BLaER1 treated with 17β-estradiol and CSF1 and Interleukin-3, amounts not matched to agents 10 nM and 100 nM (cell line): ENCODE data around the gene PDE7B.

Source experiments
- H3K27ac ChIP-seq, 11 experiments: shearing (Covaris generic); formaldehyde crosslinking; 2 replicates each; pipeline ENCODE4 v1.8.1; 2022
- H3K27me3 ChIP-seq, 11 experiments: shearing (Covaris generic); formaldehyde crosslinking; 2 replicates each; pipeline ENCODE4 v1.8.1; 2022
- H3K36me3 ChIP-seq, 11 experiments: shearing (Covaris generic); formaldehyde crosslinking; 2 replicates each; pipeline ENCODE4 v1.8.1; 2022
- H3K4me1 ChIP-seq, 10 experiments: shearing (Covaris generic); formaldehyde crosslinking; 2 replicates each; pipeline ENCODE4 v1.8.1; 2022
- H3K4me2 ChIP-seq, 11 experiments: shearing (Covaris generic); formaldehyde crosslinking; 2 replicates each; pipeline ENCODE4 v1.8.1; 2022
- H3K4me3 ChIP-seq, 10 experiments: shearing (Covaris generic); formaldehyde crosslinking; 2 replicates each; pipeline ENCODE4 v1.8.1; 2022
- H3K9ac ChIP-seq, 11 experiments: shearing (Covaris generic); formaldehyde crosslinking; 2 replicates each; pipeline ENCODE4 v1.8.1; 2022
- H3K9me3 ChIP-seq, 11 experiments: shearing (Covaris generic); formaldehyde crosslinking; replicated peaks in 1 of 11; 2 replicates each; pipeline ENCODE4 v1.8.1; 2022
- H4K20me1 ChIP-seq, 11 experiments: shearing (Covaris generic); formaldehyde crosslinking; 2 replicates each; pipeline ENCODE4 v1.8.1; 2022
- Cebpa-rat ChIP-seq, 11 experiments: shearing (Covaris generic); IDR thresholded peaks; 2 replicates each; pipeline ENCODE4 v1.8.1; 2022

The PDE7B gene

DNA sequence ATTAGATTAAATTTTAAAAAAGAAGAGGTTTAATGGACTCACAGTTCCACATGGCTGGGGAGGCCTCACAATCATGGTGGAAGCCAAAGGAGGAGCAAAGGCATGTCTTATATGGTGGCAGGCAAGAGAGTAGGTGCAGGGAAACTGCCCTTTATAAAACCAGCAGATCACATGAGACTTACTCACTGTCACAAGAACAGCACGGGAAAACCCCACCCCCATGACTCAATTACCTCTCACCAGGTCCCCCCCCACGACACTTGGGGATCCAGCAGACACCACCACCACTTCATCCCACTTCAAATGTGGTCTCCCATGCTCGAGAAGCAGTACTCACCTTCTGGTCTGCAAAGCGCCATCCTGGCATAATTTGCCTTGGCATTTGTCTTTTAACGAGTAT is 374.0 kb downstream of the PDE7B start:
- no peak for TF ChIP-seq Cebpa-rat (IDR thresholded peaks at IDR 0.05)
- H3K4me2 ChIP-seq, result 0 out of 22 replicates have a peak overlapping the region, but pooled peaks of 1 of the 11 experiments have one; percentile 18
- H3K27me3 ChIP-seq, result no peaks in the 10 kb centered on the region

DNA sequence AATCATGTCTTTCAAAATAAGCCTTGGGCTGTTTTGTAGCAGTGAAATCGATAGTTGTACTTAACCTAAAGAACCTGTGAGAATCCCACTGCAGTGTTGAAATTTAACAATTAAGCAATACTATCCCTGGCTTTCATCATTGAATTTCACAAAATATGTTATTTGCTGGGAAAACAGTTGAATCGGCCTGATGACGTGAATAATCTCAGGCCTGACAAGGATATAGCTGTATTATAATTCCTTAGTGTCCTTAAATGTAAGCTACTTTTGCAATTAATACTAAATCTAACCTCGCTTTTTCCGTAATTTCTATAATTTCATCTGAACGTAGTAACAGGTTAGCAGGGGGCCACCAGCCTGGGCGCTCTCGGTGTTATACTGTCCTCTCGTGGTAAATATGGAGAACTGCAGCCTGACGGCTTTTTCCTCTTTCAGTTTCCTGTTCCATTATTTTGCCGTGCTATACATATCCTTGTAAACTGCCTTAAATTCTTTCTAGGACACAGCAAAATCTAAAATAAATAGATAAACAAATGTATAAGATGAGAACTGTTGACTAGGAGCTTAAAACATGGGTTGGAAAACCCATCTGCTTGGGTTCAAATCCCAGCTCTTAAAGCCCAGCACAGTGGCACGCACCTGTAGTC is 374.6 kb downstream of the PDE7B start:
- H3K4me2 ChIP-seq, result peak overlapping the region in 7 of 11 experiments; percentile 9 to 69 (median 40); a peak in 12 of 22 replicates
- H3K9ac ChIP-seq, result peak overlapping the region in 1 of 11 experiments; percentile 7; a peak in 2 of 22 replicates
- H3K4me3 ChIP-seq, result no peak overlapping the region

More for the DNA sequence above, 374.0 kb downstream of the PDE7B start:
- Histone ChIP-seq H3K9ac (no peak overlapping the region), H3K27ac (no peak overlapping the region), H3K4me3 (no peak overlapping the region), H4K20me1 (no peaks in the 10 kb centered on the region), H3K4me1 (peaks cover 0 to 46% (median 18%) of the 10 kb centered on the region in 10 experiments; a peak in 17 of 20 replicates), H3K36me3 (peaks cover 0 to 14% (median 8%) of the 10 kb centered on the region in 11 experiments; a peak in 13 of 22 replicates), H3K9me3 (peaks cover 0 to 10% (median 6%) of the 10 kb centered on the region in 11 experiments; a peak in 9 of 22 replicates)

DNA sequence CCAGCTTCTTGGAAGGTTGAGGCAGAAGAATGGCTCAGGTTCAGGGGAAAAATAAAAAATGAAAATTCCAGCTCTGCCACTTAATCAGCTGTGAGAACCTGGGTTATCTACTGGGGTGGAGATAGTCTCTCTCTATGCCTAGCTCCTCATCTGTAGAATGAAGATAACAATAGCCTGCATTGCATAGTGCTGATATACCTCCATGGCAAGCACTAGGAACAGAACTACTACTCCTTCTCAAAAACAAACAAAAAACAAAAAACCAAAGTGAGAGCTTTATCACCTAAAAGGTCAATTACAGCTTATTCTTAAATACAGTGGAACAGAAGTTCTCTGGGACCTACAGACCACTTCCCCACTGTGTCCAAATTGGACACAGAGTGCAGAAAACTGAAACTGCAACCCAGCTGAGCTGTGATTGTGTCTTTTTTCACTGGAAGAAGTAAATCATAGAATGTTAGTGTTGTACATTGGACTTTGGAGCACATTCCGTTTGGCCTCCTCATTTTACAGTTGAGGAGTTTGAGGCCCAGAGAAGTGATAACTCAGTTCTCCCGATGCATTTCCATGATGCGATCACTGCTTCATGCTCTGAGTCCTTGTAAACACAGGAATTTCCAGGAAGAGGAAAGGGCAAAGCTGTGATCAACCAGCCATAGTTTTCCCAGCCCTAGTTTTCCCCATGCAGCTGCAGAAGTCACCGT is 375.3 kb downstream of the PDE7B start:
- Histone ChIP-seq H3K4me2 (peak overlapping the region in 7 of 11 experiments; percentile 9 to 69 (median 40); a peak in 12 of 22 replicates), H3K27ac (no peak overlapping the region), H3K9me3 (peaks cover 0 to 7% (median 0%) of the 10 kb centered on the region in 11 experiments; a peak in 1 of 22 replicates), H3K4me1 (peaks cover 0 to 52% (median 18%) of the 10 kb centered on the region in 10 experiments; a peak in 17 of 20 replicates), H3K9ac (peak overlapping the region in 1 of 11 experiments; percentile 7; a peak in 2 of 22 replicates), H4K20me1 (no peaks in the 10 kb centered on the region), H3K36me3 (peaks cover 0 to 25% (median 19%) of the 10 kb centered on the region in 11 experiments; a peak in 15 of 22 replicates), H3K4me3 (no peak overlapping the region), H3K27me3 (no peaks in the 10 kb centered on the region)
- no peak for TF ChIP-seq Cebpa-rat (IDR thresholded peaks at IDR 0.05)

More for the DNA sequence above, 374.6 kb downstream of the PDE7B start:
- Histone ChIP-seq H3K36me3 (peaks cover 0 to 19% (median 15%) of the 10 kb centered on the region in 11 experiments; a peak in 14 of 22 replicates), H3K27ac (no peak overlapping the region), H3K27me3 (no peaks in the 10 kb centered on the region), H3K9me3 (peaks cover 0 to 7% (median 3%) of the 10 kb centered on the region in 11 experiments; a peak in 6 of 22 replicates), H4K20me1 (no peaks in the 10 kb centered on the region), H3K4me1 (peaks cover 0 to 52% (median 18%) of the 10 kb centered on the region in 10 experiments; a peak in 17 of 20 replicates)
- no peak for TF ChIP-seq Cebpa-rat (IDR thresholded peaks at IDR 0.05)

DNA sequence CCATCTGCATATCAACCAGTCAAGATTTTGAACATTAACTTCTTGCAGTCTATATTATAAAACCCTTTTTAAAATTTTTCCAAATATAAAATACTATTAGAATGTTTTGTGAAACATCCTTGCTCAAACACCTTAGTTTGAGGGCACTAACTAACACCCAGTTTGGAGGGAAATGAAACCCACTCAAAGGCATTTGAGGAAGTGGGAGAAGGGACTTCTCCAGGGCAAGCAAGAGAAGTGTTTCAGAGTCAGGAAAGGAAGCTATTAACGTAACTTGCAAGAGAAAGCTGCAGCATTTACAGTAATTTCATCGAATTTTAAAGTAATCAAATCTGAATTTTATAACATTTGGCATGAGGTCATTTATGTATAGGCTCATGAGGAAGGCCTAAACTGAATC is 377.3 kb downstream of the PDE7B start:
- Histone ChIP-seq H3K4me2 (peak overlapping the region in 8 of 11 experiments; percentile 30 to 81 (median 62); a peak in 14 of 22 replicates), H3K27me3 (no peaks in the 10 kb centered on the region)
- no peak for TF ChIP-seq Cebpa-rat (IDR thresholded peaks at IDR 0.05)

DNA sequence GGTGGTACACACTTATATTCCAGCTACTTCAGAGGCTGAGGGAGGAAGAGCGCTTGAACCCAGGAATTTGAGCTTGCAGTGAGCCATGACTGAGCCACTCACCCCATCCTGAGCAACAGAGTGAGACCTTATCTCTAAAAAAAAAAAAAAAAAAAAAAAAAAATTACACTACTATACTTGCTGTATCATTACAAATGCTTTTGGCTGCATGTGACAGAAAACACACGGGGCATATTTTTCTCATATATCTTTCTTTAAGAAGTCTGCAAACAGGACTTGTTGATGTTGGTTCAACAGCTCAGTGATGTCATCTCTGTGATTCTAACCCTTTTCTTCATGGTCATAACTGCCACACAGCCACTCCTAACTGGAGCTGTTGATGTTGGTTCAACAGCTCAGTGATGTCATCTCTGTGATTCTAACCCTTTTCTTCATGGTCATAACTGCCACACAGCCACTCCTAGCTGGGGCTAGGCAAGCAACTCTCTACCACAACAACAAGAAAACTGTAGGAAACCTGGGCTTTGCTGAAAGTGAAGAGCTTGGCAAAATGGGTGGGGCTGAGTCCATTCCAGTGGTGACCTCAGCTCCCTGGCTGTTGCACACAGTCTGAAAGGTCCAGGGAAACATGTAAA is 378.8 kb downstream of the PDE7B start:
- H3K27ac ChIP-seq, result no peak overlapping the region
- H3K9ac ChIP-seq, result no peak overlapping the region
- peak overlapping the region in 2 of 11 experiments; percentile 66 to 68; a peak in 3 of 22 replicates for H3K4me2 ChIP-seq

More for the DNA sequence above, 377.3 kb downstream of the PDE7B start:
- Histone ChIP-seq H3K9ac (no peak overlapping the region), H3K9me3 (peaks cover 0 to 7% (median 0%) of the 10 kb centered on the region in 11 experiments; a peak in 1 of 22 replicates), H3K27ac (no peak overlapping the region), H4K20me1 (no peaks in the 10 kb centered on the region), H3K4me3 (no peak overlapping the region), H3K36me3 (peaks cover 0 to 45% (median 26%) of the 10 kb centered on the region in 11 experiments; a peak in 16 of 22 replicates), H3K4me1 (peaks cover 1 to 52% (median 18%) of the 10 kb centered on the region in 10 experiments; a peak in 18 of 20 replicates)

DNA sequence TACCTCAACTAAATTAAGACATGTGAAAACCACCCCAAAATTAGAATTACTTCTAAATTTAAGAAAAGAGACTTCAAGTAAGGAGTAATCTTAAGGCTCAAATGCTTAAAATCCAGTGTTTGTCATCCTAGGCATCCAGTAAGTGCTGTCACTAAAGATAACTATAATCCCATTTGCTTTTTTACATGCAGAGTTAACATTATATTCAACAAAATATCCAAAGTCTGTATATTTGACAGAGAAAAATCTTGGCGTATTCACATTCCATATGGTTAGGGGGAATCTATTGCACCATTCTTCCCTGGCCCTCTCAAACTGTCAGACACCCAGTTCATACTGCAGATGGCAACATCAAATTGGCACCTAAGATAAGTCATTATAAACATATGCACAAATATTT is 381.2 kb downstream of the PDE7B start:
- Histone ChIP-seq H3K27me3 (no peaks in the 10 kb centered on the region), H3K36me3 (peaks cover 0 to 83% (median 54%) of the 10 kb centered on the region in 11 experiments; a peak in 18 of 22 replicates), H4K20me1 (peaks cover 0 to 6% (median 0%) of the 10 kb centered on the region in 11 experiments; a peak in 1 of 22 replicates), H3K9me3 (no peaks in the 10 kb centered on the region), H3K9ac (no peak overlapping the region), H3K4me2 (no peak overlapping the region), H3K4me3 (no peak overlapping the region), H3K27ac (no peak overlapping the region), H3K4me1 (peaks cover 24 to 48% (median 35%) of the 10 kb centered on the region in 10 experiments)
- no peak for TF ChIP-seq Cebpa-rat (IDR thresholded peaks at IDR 0.05)

More for the DNA sequence above, 378.8 kb downstream of the PDE7B start:
- peaks cover 12 to 52% (median 24%) of the 10 kb centered on the region in 10 experiments; a peak in 19 of 20 replicates for H3K4me1 ChIP-seq
- H3K4me3 ChIP-seq, result no peak overlapping the region
- H4K20me1 ChIP-seq, result 0 out of 22 replicates have a peak, but pooled peaks cover 0 to 6% (median 0%) of the 10 kb centered on the region in 11 experiments
- TF ChIP-seq Cebpa-rat (IDR thresholded peaks at IDR 0.05), result no peak
- H3K9me3 ChIP-seq, result 0 out of 22 replicates have a peak, but pooled peaks cover 0 to 2% (median 0%) of the 10 kb centered on the region in 11 experiments
- peaks cover 0 to 61% (median 37%) of the 10 kb centered on the region in 11 experiments; a peak in 17 of 22 replicates for H3K36me3 ChIP-seq
- H3K27me3 ChIP-seq, result no peaks in the 10 kb centered on the region

DNA sequence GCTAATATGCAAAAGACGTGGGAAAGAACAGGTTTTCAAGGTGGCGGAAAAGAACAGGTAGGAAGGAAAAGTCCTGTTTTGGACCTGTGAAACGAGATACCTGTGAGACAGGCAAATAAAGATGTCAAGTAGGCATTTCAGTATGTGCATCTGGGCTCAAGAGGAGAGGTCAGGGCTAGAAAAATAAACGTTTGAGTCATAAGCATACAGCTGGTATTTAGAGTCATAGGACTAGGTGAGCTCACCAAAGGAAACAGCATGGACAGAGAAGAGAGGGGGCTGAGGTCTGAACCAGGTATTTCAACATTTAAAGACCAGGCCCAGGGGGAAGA is 383.7 kb downstream of the PDE7B start:
- Histone ChIP-seq H3K4me1 (peaks cover 14 to 26% (median 22%) of the 10 kb centered on the region in 10 experiments), H3K9ac (no peak overlapping the region), H3K4me3 (no peak overlapping the region), H3K36me3 (peaks cover 0 to 99% (median 68%) of the 10 kb centered on the region in 11 experiments; a peak in 19 of 22 replicates), H3K4me2 (peak overlapping the region in 1 of 11 experiments; percentile 36; a peak in 1 of 22 replicates), H3K9me3 (no peaks in the 10 kb centered on the region), H3K27me3 (no peaks in the 10 kb centered on the region), H4K20me1 (peaks cover 0 to 6% (median 0%) of the 10 kb centered on the region in 11 experiments; a peak in 1 of 22 replicates), H3K27ac (no peak overlapping the region)
- no peak for TF ChIP-seq Cebpa-rat (IDR thresholded peaks at IDR 0.05)
